NCI-H748 (cell line): Measurements from ENCODE around the gene ZNF148.

ENCODE experiments used
- DNase-seq: peaks from one replicate; lab custom pipeline; 2025; ENCODE audit not compliant: unreplicated experiment; lab: John Stamatoyannopoulos, UW

Gene ZNF148

DNA sequence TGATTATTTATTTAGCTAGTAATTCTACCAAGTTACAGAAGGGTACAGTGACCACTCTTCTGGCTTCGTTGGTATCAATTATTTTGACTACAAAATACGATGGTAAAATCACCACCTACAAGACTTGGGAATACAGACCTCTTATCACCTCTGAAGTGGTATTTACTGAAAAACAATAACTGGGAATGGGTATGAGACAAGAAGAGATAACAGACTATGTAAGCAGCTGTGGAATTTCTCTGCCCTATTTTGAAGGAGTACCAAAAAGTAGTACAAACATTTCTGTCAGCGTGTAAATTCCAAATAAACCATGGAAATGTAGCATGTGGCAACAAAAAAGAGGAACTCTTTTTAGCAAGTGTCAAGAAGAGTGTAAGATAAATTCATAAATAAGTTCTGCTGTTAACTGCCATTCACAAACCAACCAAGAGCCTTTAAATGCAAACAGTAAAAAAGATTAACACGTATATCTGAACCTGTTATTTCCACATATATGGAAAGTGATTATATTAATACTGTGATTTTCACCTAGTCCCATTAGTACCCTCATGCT, 85.6 kb downstream of the ZNF148 start:
- no peak for DNase-seq

GRCh38 chr3:125287248-125287647, 87.9 kb downstream of the ZNF148 start:
- no peak for DNase-seq

DNA sequence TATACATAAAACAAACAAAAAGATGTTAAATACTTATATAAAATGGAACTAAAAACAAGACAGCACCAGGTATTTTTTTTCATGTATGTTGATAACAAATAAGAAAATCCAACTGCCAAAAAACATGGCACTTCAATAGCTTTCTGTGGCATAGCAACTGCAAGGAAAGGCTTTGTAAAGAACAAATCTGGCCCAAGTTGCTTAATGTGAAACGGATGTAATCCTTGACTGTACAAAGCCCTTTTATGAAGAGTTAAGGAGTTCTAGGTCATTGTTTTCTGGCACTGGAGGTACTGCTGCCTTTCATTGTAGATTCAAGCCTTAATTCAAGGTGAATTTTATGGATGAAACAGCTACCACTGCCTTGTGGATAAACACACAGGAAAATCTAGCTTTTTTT, 93.7 kb downstream of the ZNF148 start:
- DNase-seq: no peak

DNA sequence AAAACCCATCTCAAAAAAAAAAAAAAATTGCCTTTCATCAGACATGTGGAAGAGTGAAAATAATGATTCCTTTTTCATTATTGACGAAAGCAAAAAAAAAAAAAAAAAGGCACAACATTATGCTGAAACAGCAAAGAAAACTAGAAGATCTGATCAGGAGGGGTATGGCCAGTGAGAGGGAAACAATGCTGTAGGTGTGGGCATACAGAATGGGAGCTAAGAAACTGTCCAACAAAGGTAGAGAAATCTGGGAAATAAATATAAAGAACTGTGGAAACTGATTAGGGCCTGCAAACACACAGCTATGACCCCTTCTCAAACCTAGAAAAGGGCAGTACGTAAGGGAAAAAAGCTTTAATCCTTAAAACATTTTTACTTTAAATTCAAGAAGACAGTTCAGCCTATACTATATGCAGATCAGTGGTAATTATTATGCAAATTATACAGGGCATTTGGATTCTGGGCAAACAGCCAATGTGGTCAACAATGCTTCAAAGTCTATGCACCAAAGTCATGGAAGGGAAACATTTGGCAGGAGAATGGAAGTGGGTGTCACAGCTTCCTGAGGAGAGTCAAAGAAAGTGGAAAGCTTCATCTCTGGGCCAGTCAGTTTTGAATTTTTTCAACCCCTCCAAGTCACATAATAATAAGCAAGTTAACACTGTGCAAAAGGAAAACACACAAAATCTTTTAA, 94.3 kb downstream of the ZNF148 start:
- DNase-seq: peak; percentile 45

DNA sequence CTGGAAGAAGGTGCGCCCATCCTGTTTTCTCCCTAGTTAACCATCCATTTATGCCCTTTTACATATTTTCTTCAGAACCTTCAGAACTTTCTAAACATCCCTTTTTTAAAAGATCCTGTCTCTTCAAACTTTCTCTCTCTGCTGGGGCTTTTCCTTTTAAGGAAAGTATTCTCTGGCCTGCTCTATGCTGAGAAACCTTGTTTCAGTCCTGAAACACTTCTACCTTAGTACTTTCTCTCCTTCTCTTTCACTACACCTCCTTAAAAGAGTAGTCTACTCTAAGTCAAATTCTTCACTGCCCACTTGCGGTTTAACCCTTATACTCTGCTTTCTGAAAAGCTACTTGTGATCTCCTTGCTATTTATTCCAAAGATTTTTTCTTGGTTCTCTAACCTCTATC, 97.0 kb downstream of the ZNF148 start:
- no peak for DNase-seq

DNA sequence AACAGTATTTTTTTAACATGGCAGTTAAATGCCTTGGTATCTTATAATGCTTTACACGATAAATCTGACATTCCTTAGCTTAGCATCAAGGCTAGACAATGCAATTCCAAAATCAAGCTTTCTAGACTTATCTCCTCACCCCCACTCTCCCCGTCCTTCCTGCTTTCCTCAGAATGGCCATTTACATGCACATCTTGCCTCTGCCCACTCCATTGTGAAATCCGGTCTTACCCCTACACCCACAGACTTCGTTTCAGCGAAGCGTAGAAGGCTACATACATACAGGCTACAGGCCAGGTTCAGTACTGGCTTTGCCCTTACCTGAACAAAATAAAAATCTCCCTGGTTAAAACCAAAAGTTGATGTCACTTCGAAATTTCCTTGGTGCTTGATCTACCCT, 104.0 kb downstream of the ZNF148 start:
- DNase-seq: no peak

DNA sequence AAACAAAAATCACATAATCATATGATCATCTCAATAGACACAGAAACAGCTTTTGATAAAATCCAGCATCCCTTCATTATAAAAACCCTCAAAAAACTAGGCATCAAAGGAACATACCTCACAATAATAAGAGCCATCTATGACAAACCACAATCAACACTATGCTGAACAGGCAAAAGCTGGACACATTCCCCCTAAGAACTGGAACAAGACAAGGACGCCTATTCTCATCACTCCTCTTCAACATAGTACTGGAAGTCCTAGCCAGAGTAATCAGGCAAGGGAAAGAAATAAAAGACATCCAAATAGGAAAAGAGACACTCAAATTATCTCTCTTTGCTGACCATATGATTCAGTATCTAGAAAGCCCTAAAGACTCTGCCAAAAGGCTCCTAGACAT, 107.7 kb downstream of the ZNF148 start:
- DNase-seq: no peak

GRCh38 chr3:125266971-125267370, 108.2 kb downstream of the ZNF148 start:
- DNase-seq: no peak

DNA sequence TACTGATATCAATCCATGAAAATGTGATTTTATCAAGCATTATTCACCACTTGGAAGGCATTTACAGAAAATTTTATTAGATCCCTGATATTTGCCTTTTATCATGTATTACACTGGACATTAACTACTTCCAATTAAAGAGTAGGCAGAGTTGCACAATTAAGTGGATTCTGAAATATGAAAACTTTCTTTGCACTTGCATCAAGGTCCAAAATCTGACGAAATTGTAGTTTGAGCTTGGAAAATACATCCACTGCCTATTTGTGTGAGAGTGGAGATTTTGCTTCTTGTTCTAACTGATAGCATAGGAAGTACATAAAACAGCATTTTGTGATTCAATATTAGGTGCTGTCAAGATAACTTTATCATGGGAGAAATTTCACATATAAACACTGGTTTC, 113.0 kb downstream of the ZNF148 start:
- no peak for DNase-seq

- peak; percentile 95 for DNase-seq
These were observed 114.1 kb downstream of the ZNF148 start for GRCh38 chr3:125261031-125261430.

GRCh38 chr3:125260158-125260557, 115.0 kb downstream of the ZNF148 start:
- peak; percentile 1 for DNase-seq

GRCh38 chr3:125257536-125257935, 117.6 kb downstream of the ZNF148 start:
- no peak for DNase-seq

DNA sequence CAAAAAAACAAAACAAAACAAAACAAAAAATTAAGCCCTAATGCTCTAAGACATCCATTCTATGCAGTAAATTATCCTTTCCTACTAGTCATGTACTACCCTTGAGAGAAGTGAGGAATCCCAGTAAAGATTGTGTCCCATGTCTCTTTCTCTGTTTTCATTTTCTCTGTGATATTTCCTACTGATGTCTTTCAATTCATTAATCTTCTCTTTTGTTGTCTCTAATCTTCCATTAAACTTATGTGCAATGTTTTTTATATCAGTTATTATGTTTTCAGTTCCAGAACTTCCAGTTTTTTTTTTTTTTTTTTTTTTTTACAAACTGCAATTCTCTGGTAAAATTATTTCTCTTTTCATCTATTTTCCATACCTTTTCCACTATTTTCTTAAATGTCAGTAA, 118.5 kb downstream of the ZNF148 start:
- DNase-seq: no peak

GRCh38 chr3:125250973-125251372, 124.2 kb downstream of the ZNF148 start:
- no peak for DNase-seq

- no peak for DNase-seq
These were observed 128.9 kb downstream of the ZNF148 start for GRCh38 chr3:125246237-125246636.

GRCh38 chr3:125245521-125245920, 129.6 kb downstream of the ZNF148 start:
- no peak for DNase-seq

- DNase-seq: no peak
These were observed 134.6 kb downstream of the ZNF148 start for GRCh38 chr3:125240496-125240895.

GRCh38 chr3:125239266-125239665, 135.9 kb downstream of the ZNF148 start:
- no peak for DNase-seq

DNA sequence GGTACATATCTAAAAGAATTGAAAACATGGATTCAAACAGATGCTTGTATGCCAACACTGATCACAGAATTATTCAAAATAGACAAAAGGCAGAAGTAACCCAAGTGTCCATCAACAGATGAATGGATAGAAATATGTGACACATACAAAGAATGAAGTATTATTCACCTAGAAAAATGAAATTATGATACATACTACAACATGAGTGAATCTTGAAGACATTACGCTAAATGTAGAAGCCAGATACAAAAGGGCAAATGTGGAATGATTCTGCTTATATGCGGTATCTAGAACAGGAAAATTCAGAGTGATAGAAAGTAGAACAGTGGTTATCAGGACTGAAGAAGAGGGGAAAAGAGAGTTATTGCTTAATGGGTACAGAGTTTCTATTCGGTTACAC, 136.4 kb downstream of the ZNF148 start:
- DNase-seq: no peak

- no peak for DNase-seq
These were observed 138.7 kb downstream of the ZNF148 start for GRCh38 chr3:125236331-125236903.

DNA sequence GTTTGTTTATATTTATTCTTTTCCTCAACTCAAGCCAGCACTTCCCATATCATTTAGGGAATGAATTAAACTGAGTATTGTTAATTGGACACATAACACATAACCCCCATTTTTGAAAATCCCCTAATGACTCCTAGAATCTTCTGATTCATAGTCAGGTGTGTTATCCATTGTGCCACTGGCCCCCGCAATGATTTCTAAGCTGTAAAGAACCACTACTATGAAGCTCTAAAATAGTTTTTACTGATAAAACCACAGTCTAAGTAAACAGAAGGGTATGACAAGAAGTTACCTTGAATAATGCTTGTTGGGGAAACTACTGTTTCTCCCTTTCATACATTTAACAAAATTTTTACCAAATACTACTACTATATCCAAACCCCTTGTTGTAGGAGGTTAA, 140.3 kb downstream of the ZNF148 start:
- no peak for DNase-seq

DNA sequence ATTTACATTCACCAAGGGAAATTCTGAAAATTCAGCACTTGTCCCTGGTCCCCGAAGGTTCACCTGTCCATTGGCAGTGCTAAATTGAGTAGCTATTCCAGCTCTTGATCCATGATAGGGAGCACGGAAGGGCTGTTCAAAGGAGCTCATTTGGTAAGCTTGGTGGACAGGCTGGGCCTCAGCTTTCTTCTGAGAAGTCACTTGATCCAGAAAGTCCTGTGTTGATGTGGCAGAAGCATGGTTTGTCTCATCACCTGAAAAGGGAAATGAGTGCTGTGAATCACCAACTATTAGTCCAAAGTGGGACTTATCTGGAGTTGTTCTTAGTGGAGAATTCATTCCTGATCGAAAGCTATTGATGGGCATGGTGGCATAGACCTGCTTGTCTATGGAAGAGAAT, 142.7 kb downstream of the ZNF148 start:
- DNase-seq: no peak

DNA sequence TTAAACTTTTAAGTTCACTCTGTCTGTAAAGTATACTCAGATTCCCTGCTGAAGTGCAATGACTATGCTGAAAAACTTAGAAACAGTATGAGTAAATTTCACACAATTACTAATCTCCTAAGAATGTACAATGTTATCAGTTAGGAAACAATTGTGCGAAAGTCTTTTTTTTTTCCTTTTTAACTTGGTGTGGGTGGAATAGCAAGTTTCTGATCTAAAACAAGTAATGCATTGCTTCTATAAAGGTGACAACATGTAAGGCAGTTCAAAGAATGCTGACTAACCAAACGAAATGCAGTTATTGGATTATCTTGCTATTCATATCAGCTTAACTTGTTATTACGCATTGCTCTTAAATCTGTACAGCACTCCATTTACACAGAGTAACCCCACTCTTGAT, 143.2 kb downstream of the ZNF148 start:
- no peak for DNase-seq
